ENCODE measurements around the gene ZBTB7A. TPM values are rescaled to one million over a fixed set of nuclear protein-coding genes. Genes with fewer than 3 reads are reported as not detected.
A peak's percentile ranks its signal among the peaks of the same experiment; 100 is the strongest.
"Not testable (repeated sequence)": the region's sequence is repeated elsewhere in the genome, so short reads cannot be mapped to it uniquely, and the experiment has no call there.

The ZBTB7A gene
- total and polyA plus RNA-seq, 4 donors: 7.8 to 53.9 (median 32.4) TPM

DNA sequence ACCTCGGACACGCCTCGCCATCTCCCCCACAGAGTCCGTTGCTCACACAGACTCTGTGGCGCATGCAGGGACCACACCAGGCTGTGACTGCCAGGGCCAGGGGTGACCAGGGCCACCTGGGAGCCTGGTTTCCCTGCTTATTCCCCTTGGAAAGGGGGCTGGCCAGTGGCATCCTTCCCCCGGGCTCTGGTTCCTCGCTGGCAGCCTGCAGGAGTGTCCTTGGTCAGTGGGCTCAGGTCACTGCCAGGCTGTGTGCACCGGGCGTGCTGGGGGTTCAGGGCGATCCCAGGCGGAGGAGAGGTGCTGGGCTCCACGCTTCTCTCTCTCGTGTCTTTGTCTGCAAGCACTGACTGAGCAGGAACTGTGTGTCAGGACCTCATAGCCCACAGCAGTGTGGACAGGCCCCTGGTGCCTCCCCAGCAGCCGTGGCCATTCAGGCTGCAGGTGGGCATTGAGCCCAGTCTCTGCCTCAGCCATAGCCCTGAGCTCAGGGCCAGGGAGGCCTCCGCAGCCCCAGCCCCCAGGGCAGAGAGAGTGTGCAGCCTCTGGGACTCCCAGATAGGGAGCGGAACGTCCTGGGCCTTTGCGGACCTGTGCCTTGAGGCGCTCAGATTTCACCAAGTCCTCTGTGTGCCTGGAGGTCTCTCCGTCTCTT lies 52.7 kb downstream of the ZBTB7A start:
- no peaks in the 10 kb centered on the region for H3K9me3 ChIP-seq (ENCODE audit: control insufficient read depth, low read length)
- H3K4me3 ChIP-seq (ENCODE audit: low read length in 2 of 2): no peak overlapping the region
- 82 to 86% methylated on average over 20 of the region's 20 CpGs for WGBS, 2 donors
- no peaks in the 10 kb centered on the region for H3K27me3 ChIP-seq (ENCODE audit: control insufficient read depth in 1 of 2, insufficient read depth in 2 of 2, low read length in 1 of 2)
- DNase-seq (no peak), ATAC-seq (ENCODE audit: low FRiP score) (no peak)
- no peaks in the 10 kb centered on the region for H3K4me1 ChIP-seq (ENCODE audit: control insufficient read depth in 1 of 2, insufficient read depth in 2 of 2, low read length in 2 of 2)
- no peak overlapping the region for H3K27ac ChIP-seq (ENCODE audit: low read depth in 1 of 2, low read length in 2 of 2)
- peaks cover 0 to 4% of the 10 kb centered on the region in 2 donors for H3K36me3 ChIP-seq (ENCODE audit: control insufficient read depth in 1 of 2, insufficient read depth in 2 of 2, low read length in 1 of 2)
- intact Hi-C loops (cut with DNase I): no loop called here

DNA sequence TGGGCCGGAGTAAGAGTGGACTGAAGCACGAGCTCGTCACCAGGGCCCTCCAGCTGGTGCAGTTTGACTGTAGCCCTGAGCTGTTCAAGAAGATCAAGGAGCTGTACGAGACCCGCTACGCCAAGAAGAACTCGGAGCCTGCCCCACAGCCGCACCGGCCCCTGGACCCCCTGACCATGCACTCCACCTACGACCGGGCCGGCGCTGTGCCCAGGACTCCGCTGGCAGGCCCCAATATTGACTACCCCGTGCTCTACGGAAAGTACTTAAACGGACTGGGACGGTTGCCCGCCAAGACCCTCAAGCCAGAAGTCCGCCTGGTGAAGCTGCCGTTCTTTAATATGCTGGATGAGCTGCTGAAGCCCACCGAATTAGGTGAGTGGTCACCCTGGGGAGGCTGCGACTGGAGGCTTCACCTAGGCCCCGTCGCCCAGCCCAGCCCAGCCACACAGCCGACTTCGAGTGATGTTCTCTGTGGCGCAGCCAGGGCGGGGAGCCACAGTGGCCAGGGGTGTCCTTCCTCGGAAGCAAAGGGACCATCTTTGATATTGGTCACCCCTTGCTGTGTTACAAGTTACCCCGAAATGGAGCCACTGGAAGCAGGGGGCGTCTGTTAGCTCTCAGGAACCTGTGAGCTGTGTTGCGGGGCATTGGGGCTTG lies 53.6 kb downstream of the ZBTB7A start:
- no peak overlapping the region for H3K27ac ChIP-seq (ENCODE audit: low read depth in 1 of 2, low read length in 2 of 2)
- intact Hi-C loops (cut with DNase I): no loop called here

DNA sequence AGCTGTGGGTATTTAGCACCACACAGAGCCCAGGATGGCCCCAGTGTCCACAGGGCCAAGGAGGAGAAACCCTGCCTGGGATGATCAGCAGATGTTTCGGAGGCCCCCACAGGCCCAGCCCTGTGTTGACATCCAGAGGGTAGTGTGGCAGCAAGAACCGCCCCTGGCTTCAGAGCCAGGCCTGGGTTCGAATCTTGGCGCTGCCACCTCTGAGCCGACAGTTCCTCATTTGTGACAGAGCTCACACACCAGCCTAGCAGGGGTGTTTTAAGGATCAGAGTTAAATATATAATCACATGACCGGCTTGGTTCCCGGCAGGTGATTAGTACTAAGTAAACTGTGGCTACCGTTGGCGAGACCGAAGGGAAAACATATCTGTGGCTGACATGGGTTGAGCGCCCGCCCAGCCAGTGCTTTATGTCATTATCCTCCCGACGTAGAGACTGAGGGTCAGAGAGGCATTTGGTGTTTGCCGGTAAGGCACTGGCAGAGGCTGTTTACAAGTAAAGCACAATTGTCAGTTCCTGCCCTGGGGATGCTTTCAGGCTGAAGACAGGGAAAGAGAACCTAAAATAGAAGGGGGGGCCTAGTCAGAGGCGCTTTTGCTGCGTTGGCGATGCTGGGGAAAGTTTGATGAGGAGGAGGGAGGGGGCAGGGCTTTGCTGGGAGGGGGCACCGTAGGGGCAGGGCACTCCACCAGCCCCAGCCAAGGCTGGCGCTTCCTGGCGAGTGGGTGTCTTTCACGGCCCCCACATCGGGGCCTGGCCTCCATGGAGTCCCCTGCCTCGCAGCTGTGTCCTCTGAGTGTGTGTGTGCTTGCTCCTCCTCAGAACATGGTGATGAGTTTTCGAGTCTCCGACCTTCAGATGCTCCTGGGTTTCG lies 54.4 kb downstream of the ZBTB7A start:
- no peak overlapping the region for H3K4me3 ChIP-seq (ENCODE audit: low read length in 2 of 2)
- H3K9me3 ChIP-seq (ENCODE audit: control insufficient read depth, low read length): no peaks in the 10 kb centered on the region
- DNase-seq (no peak), ATAC-seq (ENCODE audit: low FRiP score) (no peak)
- H3K27ac ChIP-seq (ENCODE audit: low read depth in 1 of 2, low read length in 2 of 2): no peak overlapping the region
- peaks cover 0 to 4% of the 10 kb centered on the region in 2 donors for H3K36me3 ChIP-seq (ENCODE audit: control insufficient read depth in 1 of 2, insufficient read depth in 2 of 2, low read length in 1 of 2)
- intact Hi-C loops (cut with DNase I): no loop called here
- no peaks in the 10 kb centered on the region for H3K27me3 ChIP-seq (ENCODE audit: control insufficient read depth in 1 of 2, insufficient read depth in 2 of 2, low read length in 1 of 2)
- 87% methylated on average over 27 of the region's 27 CpGs for WGBS, 2 donors
- H3K4me1 ChIP-seq (ENCODE audit: control insufficient read depth in 1 of 2, insufficient read depth in 2 of 2, low read length in 2 of 2): no peaks in the 10 kb centered on the region

More for the DNA sequence above, 53.6 kb downstream of the ZBTB7A start:
- H3K27me3 ChIP-seq (ENCODE audit: control insufficient read depth in 1 of 2, insufficient read depth in 2 of 2, low read length in 1 of 2): no peaks in the 10 kb centered on the region
- DNase-seq (no peak), ATAC-seq (ENCODE audit: low FRiP score) (no peak)
- H3K9me3 ChIP-seq (ENCODE audit: control insufficient read depth, low read length): no peaks in the 10 kb centered on the region
- H3K4me3 ChIP-seq (ENCODE audit: low read length in 2 of 2): no peak overlapping the region
- peaks cover 0 to 4% of the 10 kb centered on the region in 2 donors for H3K36me3 ChIP-seq (ENCODE audit: control insufficient read depth in 1 of 2, insufficient read depth in 2 of 2, low read length in 1 of 2)
- WGBS, 2 donors: 91 to 94% methylated on average over 33 of the region's 33 CpGs
- H3K4me1 ChIP-seq (ENCODE audit: control insufficient read depth in 1 of 2, insufficient read depth in 2 of 2, low read length in 2 of 2): no peaks in the 10 kb centered on the region

DNA sequence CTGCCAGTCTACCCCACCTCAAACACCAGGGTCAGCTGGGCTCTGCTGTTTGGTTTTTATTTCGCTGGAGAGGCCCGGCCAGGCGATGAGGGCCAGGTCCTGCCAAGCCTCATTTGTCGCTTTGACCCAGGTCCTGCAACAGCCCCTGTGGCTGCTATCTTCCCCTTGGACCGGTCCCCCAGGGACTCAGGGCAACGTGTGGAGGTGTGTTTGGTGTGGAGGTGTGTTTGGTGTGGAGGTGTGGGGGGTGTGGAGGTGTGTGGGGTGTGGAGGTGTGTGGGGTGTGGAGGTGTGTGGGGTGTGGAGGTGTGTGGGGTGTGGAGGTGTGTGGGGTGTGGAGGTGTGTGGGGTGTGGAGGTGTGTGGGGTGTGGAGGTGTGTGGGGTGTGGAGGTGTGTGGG lies 55.3 kb downstream of the ZBTB7A start:
- H3K36me3 ChIP-seq (ENCODE audit: control insufficient read depth in 1 of 2, insufficient read depth in 2 of 2, low read length in 1 of 2); H3K27me3 ChIP-seq (ENCODE audit: control insufficient read depth in 1 of 2, insufficient read depth in 2 of 2, low read length in 1 of 2); ATAC-seq (ENCODE audit: low FRiP score); H3K4me3 ChIP-seq (ENCODE audit: low read length in 2 of 2); DNase-seq; H3K27ac ChIP-seq (ENCODE audit: low read depth in 1 of 2, low read length in 2 of 2); H3K4me1 ChIP-seq (ENCODE audit: control insufficient read depth in 1 of 2, insufficient read depth in 2 of 2, low read length in 2 of 2); H3K9me3 ChIP-seq (ENCODE audit: control insufficient read depth, low read length); intact Hi-C loops (cut with DNase I): not testable (repeated sequence)
- WGBS, 2 donors: 71 to 72% methylated on average over 6 of the region's 6 CpGs

DNA sequence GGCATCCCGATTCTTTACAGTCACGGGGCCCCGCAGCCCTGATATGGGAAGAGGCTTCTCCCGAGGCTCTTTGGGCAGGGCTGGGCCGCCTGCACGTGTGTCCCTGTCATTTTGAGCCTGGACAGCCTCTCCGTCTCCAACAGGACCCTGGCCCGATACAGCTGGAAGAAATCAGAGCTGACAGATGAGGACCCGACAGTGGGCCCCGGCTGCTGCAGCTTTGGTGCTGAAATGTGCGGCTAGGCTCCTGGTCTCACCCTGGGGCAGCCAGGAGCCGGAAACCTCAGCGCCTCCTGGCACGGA lies 55.9 kb downstream of the ZBTB7A start:
- Histone ChIP-seq H3K27ac (ENCODE audit: low read depth in 1 of 2, low read length in 2 of 2) (no peak overlapping the region), H3K4me1 (ENCODE audit: control insufficient read depth in 1 of 2, insufficient read depth in 2 of 2, low read length in 2 of 2) (no peaks in the 10 kb centered on the region)
- ATAC-seq (ENCODE audit: low FRiP score): no peak

DNA sequence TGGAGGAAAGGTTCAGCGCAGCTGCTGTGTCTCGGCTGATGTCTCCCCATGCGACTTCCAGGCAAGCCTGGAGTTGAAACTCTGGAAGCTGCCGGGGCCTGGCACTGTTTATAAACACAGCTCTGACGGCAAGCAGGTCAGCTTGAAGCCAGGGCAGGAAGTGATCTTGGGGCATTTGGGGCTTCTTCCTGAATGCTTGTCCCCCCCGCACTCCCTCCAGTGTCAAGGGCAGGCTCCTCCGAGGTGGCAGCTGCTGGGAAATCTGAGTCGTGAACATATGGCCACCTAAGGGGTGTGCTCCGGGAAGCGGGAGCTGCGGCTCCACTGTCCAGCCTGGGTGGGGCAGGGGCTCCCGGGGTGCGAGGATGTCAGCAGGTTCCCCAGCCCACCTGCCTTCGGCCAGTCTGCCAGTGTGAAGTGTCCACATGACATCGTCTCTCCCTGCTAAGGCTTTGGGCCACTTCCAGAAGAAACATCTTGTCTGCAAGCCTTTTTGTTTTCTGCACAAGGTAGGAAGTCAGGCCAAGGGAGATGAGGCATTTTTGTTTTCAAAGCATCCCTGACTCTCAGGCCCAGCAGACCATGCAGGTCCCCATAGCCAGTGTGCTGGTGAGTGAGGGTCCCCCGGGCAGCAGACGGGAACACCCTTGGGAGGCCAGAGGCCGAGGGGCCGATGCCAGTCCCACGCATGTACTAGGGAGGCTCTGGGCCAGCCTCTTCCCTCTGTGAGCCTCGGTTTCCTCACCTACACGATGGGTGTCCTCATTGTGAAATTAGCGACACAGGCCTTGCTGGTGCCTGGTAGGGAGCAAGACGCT lies 56.5 kb downstream of the ZBTB7A start:
- WGBS, 2 donors: 63 to 64% methylated on average over 24 of the region's 24 CpGs
- DNase-seq (no peak), ATAC-seq (ENCODE audit: low FRiP score) (no peak)
- Histone ChIP-seq H3K9me3 (ENCODE audit: control insufficient read depth, low read length) (no peaks in the 10 kb centered on the region), H3K27ac (ENCODE audit: low read depth in 1 of 2, low read length in 2 of 2) (no peak overlapping the region), H3K4me3 (ENCODE audit: low read length in 2 of 2) (no peak overlapping the region), H3K27me3 (ENCODE audit: control insufficient read depth in 1 of 2, insufficient read depth in 2 of 2, low read length in 1 of 2) (no peaks in the 10 kb centered on the region), H3K4me1 (ENCODE audit: control insufficient read depth in 1 of 2, insufficient read depth in 2 of 2, low read length in 2 of 2) (no peaks in the 10 kb centered on the region), H3K36me3 (ENCODE audit: control insufficient read depth in 1 of 2, insufficient read depth in 2 of 2, low read length in 1 of 2) (peaks cover 0 to 4% of the 10 kb centered on the region in 2 donors)
- intact Hi-C loops (cut with DNase I): loop anchor here in 1 of 2 donors (5.0 kb wide), 1 partner anchor 47 kb away; no protein-coding TSS in a partner anchor

More for the DNA sequence above, 55.9 kb downstream of the ZBTB7A start:
- WGBS, 2 donors: 71 to 78% methylated on average over 14 of the region's 14 CpGs
- intact Hi-C loops (cut with DNase I): no loop called here
- H3K27me3 ChIP-seq (ENCODE audit: control insufficient read depth in 1 of 2, insufficient read depth in 2 of 2, low read length in 1 of 2): no peaks in the 10 kb centered on the region
- no peak overlapping the region for H3K4me3 ChIP-seq (ENCODE audit: low read length in 2 of 2)
- no peak for DNase-seq
- no peaks in the 10 kb centered on the region for H3K9me3 ChIP-seq (ENCODE audit: control insufficient read depth, low read length)
- peaks cover 0 to 4% of the 10 kb centered on the region in 2 donors for H3K36me3 ChIP-seq (ENCODE audit: control insufficient read depth in 1 of 2, insufficient read depth in 2 of 2, low read length in 1 of 2)

DNA sequence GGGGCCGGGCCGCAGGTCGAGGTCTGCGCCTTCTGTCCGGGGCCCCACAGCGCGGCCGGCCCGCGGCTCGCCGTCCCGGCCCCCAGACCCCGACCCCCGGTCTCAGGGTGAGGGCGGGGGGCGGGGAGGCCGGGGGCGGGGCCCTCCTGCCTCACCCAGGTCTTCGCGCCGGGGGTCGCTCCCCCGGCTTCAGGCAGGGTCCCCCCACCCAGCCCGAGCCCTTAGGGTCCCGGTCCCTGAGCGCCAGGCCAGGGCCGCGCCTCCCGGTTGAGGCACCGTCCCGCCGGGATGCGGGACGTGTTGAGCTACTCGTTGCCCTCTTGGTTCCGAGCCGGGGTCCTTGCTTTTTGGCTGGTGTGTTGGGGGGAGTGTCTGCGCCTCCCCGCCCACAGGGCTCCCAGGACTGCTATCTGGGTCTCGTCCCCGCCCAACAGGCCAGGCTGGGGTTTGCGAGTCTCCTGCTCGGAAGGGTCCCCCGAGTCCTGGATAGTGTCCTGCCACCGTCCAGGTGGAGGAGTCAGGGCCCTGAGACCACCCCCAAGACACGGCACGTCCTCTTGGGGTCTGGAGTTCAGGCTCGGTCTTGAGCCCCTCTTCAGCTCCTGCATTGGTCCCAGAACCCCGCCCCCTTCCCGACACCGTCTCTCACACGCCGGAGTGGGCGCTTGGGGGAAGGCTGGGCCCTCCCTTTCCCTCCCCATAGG lies 58.7 kb downstream of the ZBTB7A start:
- H3K4me3 ChIP-seq (ENCODE audit: low read length in 2 of 2): peak overlapping the region; percentile 71 to 88
- no peak overlapping the region for H3K27ac ChIP-seq (ENCODE audit: low read depth in 1 of 2, low read length in 2 of 2)
- no peaks in the 10 kb centered on the region for H3K4me1 ChIP-seq (ENCODE audit: control insufficient read depth in 1 of 2, insufficient read depth in 2 of 2, low read length in 2 of 2)
- DNase-seq (no peak), ATAC-seq (ENCODE audit: low FRiP score) (peak; percentile 8)
- H3K9me3 ChIP-seq (ENCODE audit: control insufficient read depth, low read length): no peaks in the 10 kb centered on the region
- 0 to 1% methylated on average over 29 to 55 of the region's 55 CpGs for WGBS, 2 donors
- no peaks in the 10 kb centered on the region for H3K36me3 ChIP-seq (ENCODE audit: control insufficient read depth in 1 of 2, insufficient read depth in 2 of 2, low read length in 1 of 2)
- no peaks in the 10 kb centered on the region for H3K27me3 ChIP-seq (ENCODE audit: control insufficient read depth in 1 of 2, insufficient read depth in 2 of 2, low read length in 1 of 2)
- intact Hi-C loops (cut with DNase I): loop anchor here in 1 of 2 donors (2.0 to 5.0 kb wide), 2 partner anchors 39 to 49 kb away; no protein-coding TSS in a partner anchor

Data from aorta (tissue), 5 donors.